Neural progenitor cell (in vitro differentiated cells): ENCODE data around the gene ADCY2. TPM values are rescaled to one million over a fixed set of nuclear protein-coding genes. Genes with fewer than 3 reads are reported as not detected.

ENCODE experiments used
- DNase-seq: peaks from one replicate; pipeline ENCODE4 v3.0.0-alpha.2; 2016; ENCODE audit warnings: low spot score
- H2AFZ ChIP-seq: fragments of 200-600 bp; sonication (generic); replicated peaks from 2 replicates; pipeline ENCODE4 v1.6.1; 2016; ENCODE audit warnings: antibody characterized with exemption
- H3F3A ChIP-seq: fragments of 200-600 bp; sonication (generic); 2 replicates; pipeline ENCODE4 v1.6.1; 2016; ENCODE audit warnings: antibody characterized with exemption, low read depth
- H3K27ac ChIP-seq: fragments of 200-600 bp; sonication (generic); 2 replicates; pipeline ENCODE4 v1.5.1; 2016; ENCODE audit warnings: mild to moderate bottlenecking
- H3K27me3 ChIP-seq: fragments of 200-600 bp; sonication (generic); 2 replicates; pipeline ENCODE4 v1.6.1; 2016; ENCODE audit warnings: mild to moderate bottlenecking, moderate library complexity
- H3K36me3 ChIP-seq: fragments of 200-600 bp; sonication (generic); 2 replicates; pipeline ENCODE4 v1.5.1; 2016
- H3K4me1 ChIP-seq: fragments of 200-600 bp; sonication (generic); 2 replicates; pipeline ENCODE4 v1.6.1; 2016; ENCODE audit warnings: mixed run types
- H3K4me2 ChIP-seq: fragments of 200-600 bp; sonication (generic); 2 replicates; pipeline ENCODE4 v1.6.1; 2016
- H3K4me3 ChIP-seq: fragments of 200-600 bp; sonication (generic); 2 replicates; pipeline ENCODE4 v1.5.1; 2016
- H3K79me2 ChIP-seq: fragments of 200-600 bp; sonication (generic); 2 replicates; pipeline ENCODE4 v1.6.1; 2016; ENCODE audit warnings: low read depth
- H3K9ac ChIP-seq: fragments of 200-600 bp; sonication (generic); 2 replicates; pipeline ENCODE4 v1.6.1; 2016
- H3K9me3 ChIP-seq: fragments of 200-600 bp; sonication (generic); 2 replicates; pipeline ENCODE4 v1.5.1; 2016; ENCODE audit warnings: low read depth
- H4K20me1 ChIP-seq: fragments of 200-600 bp; sonication (generic); 2 replicates; pipeline ENCODE4 v1.6.1; 2016; ENCODE audit warnings: low read depth
- H3K27ac Mint-ChIP-seq: 3 replicates; pipeline ENCODE4 v1.8.0; 2021; ENCODE audit warnings: mixed read lengths
- H3K27me3 Mint-ChIP-seq: 2 replicates; pipeline ENCODE4 v1.8.0; 2022; ENCODE audit warnings: low read depth, mild to moderate bottlenecking, inconsistent platforms, moderate library complexity, mixed read lengths; ENCODE audit not compliant: insufficient read depth
- H3K36me3 Mint-ChIP-seq: 3 replicates; pipeline ENCODE4 v1.8.0; 2021; ENCODE audit warnings: mixed read lengths
- H3K4me1 Mint-ChIP-seq: 3 replicates; pipeline ENCODE4 v1.8.0; 2021; ENCODE audit warnings: mixed read lengths
- H3K4me3 Mint-ChIP-seq: 3 replicates; pipeline ENCODE4 v1.8.0; 2021; ENCODE audit warnings: mild to moderate bottlenecking, moderate library complexity, mixed read lengths
- H3K9me3 Mint-ChIP-seq: 3 replicates; pipeline ENCODE4 v1.8.0; 2020; ENCODE audit warnings: mixed read lengths
- CTCF ChIP-seq: fragments of 200-600 bp; sonication (generic); IDR thresholded peaks from 2 replicates; pipeline ENCODE4 v1.5.1; 2017; ENCODE audit warnings: antibody characterized with exemption, mild to moderate bottlenecking
- EZH2 ChIP-seq: fragments of 200-600 bp; sonication (generic); IDR thresholded peaks from 2 replicates; pipeline ENCODE4 v1.6.1; 2017; ENCODE audit warnings: antibody characterized with exemption, mild to moderate bottlenecking, moderate library complexity
- EZH2phosphoT487 ChIP-seq: fragments of 200-600 bp; sonication (generic); IDR thresholded peaks from 2 replicates; pipeline ENCODE4 v1.6.1; 2017; ENCODE audit warnings: antibody characterized with exemption
- total RNA-seq: library from RNA; depleted of rRNA; stranded (reverse); fragments of >200 nt; gene quantifications from 2 replicates; pipeline ENCODE4 v1.2.3, GENCODE V29; 2015; ENCODE audit warnings: low replicate concordance

The ADCY2 gene
- total RNA-seq, 1 donor from 2014 or later: 1.2 TPM

GRCh38 chr5:7634837-7635236 is 238.9 kb downstream of the ADCY2 start:
- no peaks in the 10 kb centered on the region for H3K27me3 ChIP-seq
- H3K4me1 ChIP-seq: no peaks in the 10 kb centered on the region
- no peaks in the 10 kb centered on the region for H4K20me1 ChIP-seq
- H3K36me3 Mint-ChIP-seq: no peaks in the 10 kb centered on the region
- no peaks in the 10 kb centered on the region for H3K4me1 Mint-ChIP-seq
- DNase-seq: no peak
- H3K27ac ChIP-seq: no peak overlapping the region
- H3K9me3 ChIP-seq: no peaks in the 10 kb centered on the region
- peaks cover 2% of the 10 kb centered on the region for H3K27me3 Mint-ChIP-seq
- no peaks in the 10 kb centered on the region for H3K36me3 ChIP-seq
- H3F3A ChIP-seq: no peaks in the 10 kb centered on the region
- H2AFZ ChIP-seq: no peak overlapping the region
- no peaks in the 10 kb centered on the region for H3K79me2 ChIP-seq
- no peak overlapping the region for H3K9ac ChIP-seq
- no peak overlapping the region for H3K4me3 Mint-ChIP-seq
- no peak for TF ChIP-seq EZH2phosphoT487
- no peak for TF ChIP-seq CTCF
- no peak for TF ChIP-seq EZH2
- H3K27ac Mint-ChIP-seq: no peak overlapping the region
- H3K4me2 ChIP-seq: no peak overlapping the region
- peaks cover 2% of the 10 kb centered on the region for H3K9me3 Mint-ChIP-seq
- H3K4me3 ChIP-seq: no peak overlapping the region

DNA sequence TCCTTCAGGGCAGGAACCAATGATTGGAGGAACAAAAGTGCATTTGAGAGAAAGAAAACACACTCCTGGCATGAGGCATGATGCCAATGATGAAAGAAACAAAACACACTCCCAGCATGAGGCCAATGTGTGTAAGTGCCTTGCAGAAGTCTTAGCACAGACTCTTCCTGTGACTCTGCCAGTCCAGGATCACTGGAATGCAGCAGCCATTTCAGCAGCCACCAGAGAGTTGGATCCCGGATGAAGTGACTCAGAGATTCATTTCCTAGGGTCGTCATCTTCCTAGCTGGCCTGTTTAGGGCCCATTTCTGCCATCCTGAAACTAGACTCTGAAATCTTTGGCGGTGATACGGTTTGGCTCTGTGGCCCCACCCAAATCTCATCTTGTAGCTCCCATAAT is 242.5 kb downstream of the ADCY2 start:
- Histone ChIP-seq H4K20me1 (no peaks in the 10 kb centered on the region), H3K36me3 (no peaks in the 10 kb centered on the region), H3K4me3 (no peak overlapping the region), H3K9me3 (no peaks in the 10 kb centered on the region), H3K79me2 (no peaks in the 10 kb centered on the region), H3F3A (no peaks in the 10 kb centered on the region), H3K4me1 (no peaks in the 10 kb centered on the region), H3K9ac (no peak overlapping the region), H3K4me2 (no peak overlapping the region), H3K27me3 (no peaks in the 10 kb centered on the region), H2AFZ (no peak overlapping the region), H3K27ac (no peak overlapping the region)
- no peaks in the 10 kb centered on the region for H3K4me1 Mint-ChIP-seq
- TF ChIP-seq EZH2 (no peak), EZH2phosphoT487 (no peak), CTCF (no peak)
- H3K9me3 Mint-ChIP-seq: peaks cover 7% of the 10 kb centered on the region
- DNase-seq: no peak
- H3K27ac Mint-ChIP-seq: no peak overlapping the region
- no peak overlapping the region for H3K4me3 Mint-ChIP-seq
- peaks cover 2% of the 10 kb centered on the region for H3K27me3 Mint-ChIP-seq
- H3K36me3 Mint-ChIP-seq: no peaks in the 10 kb centered on the region

DNA sequence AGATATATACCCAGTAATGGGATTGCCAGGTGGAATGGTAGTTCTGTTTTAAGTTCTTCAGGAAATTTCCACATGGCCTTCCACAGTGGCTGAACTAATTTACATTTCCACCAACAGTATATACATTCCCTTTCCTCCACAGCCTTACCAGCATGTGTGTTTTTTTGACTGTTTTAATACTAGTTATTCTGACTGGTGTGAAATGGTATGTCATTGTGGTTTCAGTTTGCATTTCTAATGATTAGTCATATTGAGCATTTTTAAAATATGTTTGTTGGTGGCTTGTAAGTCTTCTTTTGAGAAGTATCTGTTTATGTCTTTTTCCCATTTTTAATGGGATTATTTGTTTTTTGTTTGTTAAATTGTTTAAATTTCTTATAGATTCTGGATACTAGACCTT is 246.1 kb downstream of the ADCY2 start:
- Histone ChIP-seq H3K4me2 (no peak overlapping the region), H3K4me1 (no peaks in the 10 kb centered on the region), H3K9ac (no peak overlapping the region), H3K27me3 (no peaks in the 10 kb centered on the region), H3K4me3 (no peak overlapping the region), H4K20me1 (no peaks in the 10 kb centered on the region), H3K27ac (no peak overlapping the region), H3K79me2 (no peaks in the 10 kb centered on the region), H3K36me3 (no peaks in the 10 kb centered on the region), H2AFZ (no peak overlapping the region), H3K9me3 (no peaks in the 10 kb centered on the region), H3F3A (no peaks in the 10 kb centered on the region)
- no peak overlapping the region for H3K27ac Mint-ChIP-seq
- no peak overlapping the region for H3K4me3 Mint-ChIP-seq
- no peaks in the 10 kb centered on the region for H3K4me1 Mint-ChIP-seq
- TF ChIP-seq CTCF: no peak
- no peak for TF ChIP-seq EZH2
- TF ChIP-seq EZH2phosphoT487: no peak
- peaks cover 7% of the 10 kb centered on the region for H3K9me3 Mint-ChIP-seq
- no peak for DNase-seq
- H3K36me3 Mint-ChIP-seq: no peaks in the 10 kb centered on the region
- H3K27me3 Mint-ChIP-seq: no peaks in the 10 kb centered on the region

DNA sequence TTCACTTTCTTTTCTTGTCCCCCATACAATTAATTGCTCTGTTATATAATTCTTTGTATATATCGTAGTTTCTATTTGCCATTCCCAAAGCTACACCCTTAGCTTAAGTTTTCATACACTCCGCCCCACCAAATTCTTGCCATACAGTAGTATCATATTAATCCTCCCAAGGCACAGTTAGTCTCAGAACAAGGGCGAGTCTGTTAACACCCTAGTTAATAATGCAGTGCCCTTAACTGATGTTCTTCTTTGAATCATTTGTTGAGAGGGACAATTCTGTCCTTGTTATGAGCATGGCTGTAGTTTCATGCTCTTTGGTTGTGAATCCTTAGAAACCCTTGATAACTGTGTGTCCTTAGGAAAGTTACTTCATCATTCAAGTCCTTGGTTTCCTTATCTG is 248.8 kb downstream of the ADCY2 start:
- Histone ChIP-seq H3K36me3 (no peaks in the 10 kb centered on the region), H3K9ac (no peak overlapping the region), H3K9me3 (no peaks in the 10 kb centered on the region), H3K79me2 (no peaks in the 10 kb centered on the region), H2AFZ (no peak overlapping the region), H3K4me3 (no peak overlapping the region), H3K27ac (no peak overlapping the region), H3K27me3 (no peaks in the 10 kb centered on the region), H3K4me1 (no peaks in the 10 kb centered on the region), H3K4me2 (no peak overlapping the region), H4K20me1 (no peaks in the 10 kb centered on the region), H3F3A (no peaks in the 10 kb centered on the region)
- TF ChIP-seq CTCF: no peak
- no peak for TF ChIP-seq EZH2
- no peak for TF ChIP-seq EZH2phosphoT487
- DNase-seq: no peak
- Mint-ChIP-seq H3K4me1 (no peaks in the 10 kb centered on the region), H3K4me3 (no peak overlapping the region), H3K9me3 (peaks cover 7% of the 10 kb centered on the region), H3K27ac (no peak overlapping the region), H3K27me3 (peaks cover 2% of the 10 kb centered on the region), H3K36me3 (no peaks in the 10 kb centered on the region)
